ENCODE measurements around the gene MAP4K5.

DNA sequence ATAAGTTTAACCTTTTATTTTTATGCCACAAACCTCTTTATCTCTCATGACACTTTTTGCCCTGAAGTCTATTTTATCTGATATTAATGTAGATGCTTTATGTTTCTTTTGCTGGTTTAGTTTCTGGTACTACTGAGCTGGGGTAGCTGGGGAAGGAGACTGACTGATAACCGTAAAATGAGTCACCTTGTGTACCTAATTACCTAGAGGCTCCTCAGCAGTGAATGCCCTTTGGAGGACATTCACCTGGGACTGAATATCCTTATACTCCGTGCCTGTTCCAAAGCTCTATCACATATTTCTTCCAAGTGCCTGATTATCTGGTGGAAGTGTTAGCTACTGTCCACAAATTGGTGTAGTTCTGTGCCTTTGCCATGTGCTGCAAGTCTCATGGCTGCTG lies 41.5 kb upstream of the MAP4K5 start:
- TF ChIP-seq POLR2A (IDR thresholded peaks at IDR 0.05; ENCODE audit: low read length) = no peak
- TF ChIP-seq SMC3 (IDR thresholded peaks at IDR 0.05) = no peak
- TF ChIP-seq ELK1 (IDR thresholded peaks at IDR 0.05; ENCODE audit: low read depth, low read length) = no peak
- no peak for TF ChIP-seq JUN (IDR thresholded peaks at IDR 0.05)
- TF ChIP-seq, protein P1, sequence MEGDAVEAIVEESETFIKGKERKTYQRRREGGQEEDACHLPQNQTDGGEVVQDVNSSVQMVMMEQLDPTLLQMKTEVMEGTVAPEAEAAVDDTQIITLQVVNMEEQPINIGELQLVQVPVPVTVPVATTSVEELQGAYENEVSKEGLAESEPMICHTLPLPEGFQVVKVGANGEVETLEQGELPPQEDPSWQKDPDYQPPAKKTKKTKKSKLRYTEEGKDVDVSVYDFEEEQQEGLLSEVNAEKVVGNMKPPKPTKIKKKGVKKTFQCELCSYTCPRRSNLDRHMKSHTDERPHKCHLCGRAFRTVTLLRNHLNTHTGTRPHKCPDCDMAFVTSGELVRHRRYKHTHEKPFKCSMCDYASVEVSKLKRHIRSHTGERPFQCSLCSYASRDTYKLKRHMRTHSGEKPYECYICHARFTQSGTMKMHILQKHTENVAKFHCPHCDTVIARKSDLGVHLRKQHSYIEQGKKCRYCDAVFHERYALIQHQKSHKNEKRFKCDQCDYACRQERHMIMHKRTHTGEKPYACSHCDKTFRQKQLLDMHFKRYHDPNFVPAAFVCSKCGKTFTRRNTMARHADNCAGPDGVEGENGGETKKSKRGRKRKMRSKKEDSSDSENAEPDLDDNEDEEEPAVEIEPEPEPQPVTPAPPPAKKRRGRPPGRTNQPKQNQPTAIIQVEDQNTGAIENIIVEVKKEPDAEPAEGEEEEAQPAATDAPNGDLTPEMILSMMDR (IDR thresholded peaks at IDR 0.05) = no peak
- TF ChIP-seq TFCP2L1 (CRISPR knock-in tag; IDR thresholded peaks at IDR 0.05) = no peak

All from A549 (cell line).